OCI-LY3 (cell line): ENCODE data around the gene NXT1.

ENCODE experiments used
- CTCF ChIP-seq: fragments of 200-600, 300-600 bp; sonication (generic); IDR thresholded peaks from 2 replicates; pipeline ENCODE4 v1.5.1; 2014; ENCODE audit warnings: antibody characterized with exemption, low read length, low read depth
- EZH2phosphoT487 ChIP-seq: fragments of 200-600 bp; shearing (Covaris generic); IDR thresholded peaks from 2 replicates; pipeline ENCODE4 v1.6.1; 2018; ENCODE audit warnings: antibody characterized with exemption, mixed run types, low read depth

- TF ChIP-seq CTCF (no peak), EZH2phosphoT487 (no peak)
These were observed 22.8 kb upstream of the NXT1 start for GRCh38 chr20:23327617-23328333.
